GM10248 (cell line): ENCODE results near the gene GNL3.

Source experiments
- CTCF ChIA-PET: fragments of 300-600 bp; sonication (Branson Sonifier 250); formaldehyde crosslinking; extraction: SDS; loops from one replicate; lab custom pipeline; 2021; ENCODE audit warnings: antibody characterized with exemption; lab: Yijun Ruan, JAX
- POLR2A ChIA-PET: fragments of 350-650 bp; sonication (Branson Sonifier 250); formaldehyde crosslinking; extraction: SDS; loops from one replicate; lab custom pipeline; 2020; ENCODE audit warnings: antibody characterized with exemption; lab: Yijun Ruan, JAX
- DNase-seq: peaks from one replicate; pipeline ENCODE4 v3.0.0; 2012; ENCODE audit errors: extremely low spot score
- TF ChIP-seq, protein P1 (sequence below): IDR thresholded peaks from 2 replicates; pipeline ENCODE4 v1.5.1; 2012; ENCODE audit warnings: mild to moderate bottlenecking, low read depth; ENCODE audit errors: extremely low read depth, missing control alignments, control extremely low read depth

Gene GNL3

DNA sequence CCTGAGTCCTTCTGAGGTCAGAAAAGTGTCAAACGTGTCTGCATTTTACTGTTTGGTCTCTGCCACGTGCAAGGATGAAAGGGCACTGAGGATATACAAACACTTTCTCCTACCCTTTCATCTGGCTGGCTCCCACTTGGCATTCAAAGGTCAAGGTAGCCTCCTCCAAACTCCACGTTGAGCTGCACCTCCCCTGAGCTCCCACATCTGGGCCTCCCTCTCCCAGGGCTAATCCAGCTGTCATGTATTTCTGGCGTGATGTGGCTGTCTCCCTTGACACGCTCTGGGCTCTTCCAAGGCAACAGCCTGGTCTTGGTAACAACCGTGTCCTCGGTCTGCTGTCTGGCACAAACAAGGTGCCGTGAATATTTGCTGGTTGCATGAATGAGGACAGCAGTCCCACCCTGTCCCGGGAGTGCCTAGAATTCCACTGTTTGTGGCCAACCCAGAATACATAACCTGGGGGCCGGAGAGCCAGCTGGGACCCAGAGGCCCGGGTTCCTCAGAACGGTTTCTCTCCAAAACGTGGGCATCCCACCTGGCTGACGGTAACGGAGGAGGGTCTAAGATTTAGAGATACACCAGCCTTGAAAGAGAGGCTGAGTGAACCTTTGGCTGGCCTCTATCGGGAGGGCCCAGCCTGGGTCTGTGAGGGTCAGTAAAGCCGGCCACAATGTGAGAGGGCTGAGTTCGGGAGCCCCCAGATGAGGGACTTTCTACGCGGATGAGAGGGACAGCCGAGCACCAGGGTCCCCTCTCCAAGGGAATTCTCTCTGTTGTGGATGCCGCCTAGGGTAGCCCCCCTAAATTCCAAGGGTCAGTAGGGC is 19.0 kb downstream of the GNL3 start:
- POLR2A ChIA-PET, result interaction anchor here (0.7 to 1.6 kb wide), 3 partner anchors 9 to 512 kb away, joined by 3 read pairs; no protein-coding TSS in a partner anchor
- peak; percentile 26 for DNase-seq
- CTCF ChIA-PET, result interaction anchor here (0.7 kb wide), 1 partner anchor 94 kb away, joined by 3 read pairs; no protein-coding TSS in a partner anchor
- TF ChIP-seq, protein P1, sequence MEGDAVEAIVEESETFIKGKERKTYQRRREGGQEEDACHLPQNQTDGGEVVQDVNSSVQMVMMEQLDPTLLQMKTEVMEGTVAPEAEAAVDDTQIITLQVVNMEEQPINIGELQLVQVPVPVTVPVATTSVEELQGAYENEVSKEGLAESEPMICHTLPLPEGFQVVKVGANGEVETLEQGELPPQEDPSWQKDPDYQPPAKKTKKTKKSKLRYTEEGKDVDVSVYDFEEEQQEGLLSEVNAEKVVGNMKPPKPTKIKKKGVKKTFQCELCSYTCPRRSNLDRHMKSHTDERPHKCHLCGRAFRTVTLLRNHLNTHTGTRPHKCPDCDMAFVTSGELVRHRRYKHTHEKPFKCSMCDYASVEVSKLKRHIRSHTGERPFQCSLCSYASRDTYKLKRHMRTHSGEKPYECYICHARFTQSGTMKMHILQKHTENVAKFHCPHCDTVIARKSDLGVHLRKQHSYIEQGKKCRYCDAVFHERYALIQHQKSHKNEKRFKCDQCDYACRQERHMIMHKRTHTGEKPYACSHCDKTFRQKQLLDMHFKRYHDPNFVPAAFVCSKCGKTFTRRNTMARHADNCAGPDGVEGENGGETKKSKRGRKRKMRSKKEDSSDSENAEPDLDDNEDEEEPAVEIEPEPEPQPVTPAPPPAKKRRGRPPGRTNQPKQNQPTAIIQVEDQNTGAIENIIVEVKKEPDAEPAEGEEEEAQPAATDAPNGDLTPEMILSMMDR, result no peak

DNA sequence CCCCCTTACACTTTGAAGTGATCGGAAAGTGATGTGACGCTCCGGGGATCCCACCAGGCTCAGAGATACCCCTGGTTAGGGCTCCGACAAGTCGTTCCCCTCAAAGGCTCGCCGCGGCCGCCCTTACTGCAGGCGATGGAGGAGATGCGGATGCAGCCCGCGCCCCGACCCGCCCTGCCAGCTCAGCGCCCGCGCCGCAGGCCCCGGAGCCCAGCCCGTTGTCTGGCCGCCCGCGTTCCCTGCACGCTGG is 19.5 kb downstream of the GNL3 start:
- DNase-seq, result no peak
- ChIA-PET CTCF (no interaction called here), POLR2A (interaction anchor here (0.7 to 1.3 kb wide), 2 partner anchors 9 to 513 kb away, joined by 3 read pairs; no protein-coding TSS in a partner anchor)
- TF ChIP-seq, protein P1, result no peak

DNA sequence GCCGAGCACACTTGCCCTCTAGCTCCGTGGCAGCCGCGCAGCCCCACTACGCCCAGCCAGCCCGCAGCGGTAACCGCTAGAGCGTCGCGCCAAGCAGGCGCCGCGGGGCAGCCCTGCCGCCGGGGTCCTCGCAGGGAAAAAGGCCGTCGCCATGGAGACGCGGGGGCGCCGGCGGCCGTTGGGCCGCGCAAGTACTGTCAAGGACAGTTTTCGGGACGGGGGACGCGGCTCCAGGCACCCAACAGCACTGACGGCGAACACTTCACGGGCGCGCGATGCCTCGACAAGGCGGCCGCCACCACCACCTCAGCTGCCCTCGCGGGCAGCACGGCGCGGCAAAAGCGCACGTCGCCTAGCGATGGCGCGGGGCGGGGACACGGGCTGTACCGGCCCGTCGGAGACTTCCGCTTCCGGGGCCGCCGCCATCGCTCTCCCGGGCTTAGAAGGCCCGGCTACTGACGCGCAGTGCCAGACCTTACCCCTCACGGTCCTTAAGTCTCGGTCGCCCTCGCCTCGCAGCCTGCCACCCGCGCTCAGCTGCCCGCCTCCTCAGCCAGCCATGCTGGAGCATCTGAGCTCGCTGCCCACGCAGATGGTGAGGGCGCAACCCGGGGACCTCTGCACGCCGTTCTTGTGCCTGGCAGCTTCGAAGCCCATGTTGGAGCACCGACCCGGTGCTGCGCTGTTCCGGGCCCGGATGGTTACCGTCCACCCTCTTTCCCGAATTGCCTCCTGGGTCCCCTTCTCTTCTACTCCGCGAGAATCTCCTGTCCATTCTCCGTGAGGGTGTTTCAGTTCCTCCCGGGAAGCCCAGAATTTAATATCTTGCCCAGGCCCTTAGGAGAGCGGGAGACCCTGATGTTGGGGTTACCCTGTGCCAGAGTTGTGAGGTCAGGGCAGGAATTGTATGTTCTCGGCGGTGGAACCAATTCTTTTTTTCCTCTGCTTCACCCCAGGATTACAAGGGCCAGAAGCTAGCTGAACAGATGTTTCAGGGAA is 20.2 kb downstream of the GNL3 start, which contains the start of the genes GLT8D1 and SPCS1:
Gene GLT8D1, minus strand, starts transcription at position 104 of the 999 bp plus-strand sequence. CDS start 5,331 bp downstream, outside the sequence.
Gene SPCS1, plus strand, starts transcription at position 419 of the 999 bp plus-strand sequence. Its CDS starts 141 bp downstream, at position 560.
- DNase-seq, result peak; percentile 91
- POLR2A ChIA-PET, result interaction anchor here (0.7 to 1.3 kb wide), 2 partner anchors 10 to 513 kb away, joined by 3 read pairs; no protein-coding TSS in a partner anchor
- TF ChIP-seq, protein P1, result no peak
- CTCF ChIA-PET, result interaction anchor here (0.9 to 2.8 kb wide), 3 partner anchors 9 to 15 kb away, joined by 5 to 10 read pairs (median 9); no protein-coding TSS in a partner anchor

DNA sequence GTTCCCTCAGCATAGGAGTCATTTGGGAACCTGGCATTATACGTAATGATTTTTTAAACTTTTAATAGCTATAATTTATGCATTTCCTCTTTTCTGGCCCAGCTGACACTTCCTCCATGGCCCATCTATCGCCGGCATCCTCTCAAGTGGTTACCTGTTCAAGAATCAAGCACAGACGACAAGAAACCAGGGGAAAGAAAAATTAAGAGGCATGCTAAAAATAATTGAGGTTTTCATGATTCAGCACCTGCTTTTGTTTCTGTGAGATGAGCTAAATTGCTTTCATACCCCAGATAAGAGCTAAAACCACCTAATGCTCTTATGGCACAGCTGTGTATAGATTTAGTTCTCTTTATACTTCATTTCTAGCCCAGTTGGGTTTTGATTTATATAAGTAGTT is 21.8 kb downstream of the GNL3 start:
- peak; percentile 24 for DNase-seq
- POLR2A ChIA-PET, result no interaction called here

GRCh38 chr3:52710512-52710911 is 24.7 kb downstream of the GNL3 start:
- DNase-seq, result peak; percentile 34
- TF ChIP-seq, protein P1, result no peak
- CTCF ChIA-PET, result no interaction called here
- POLR2A ChIA-PET, result no interaction called here

More for the DNA sequence above, 21.8 kb downstream of the GNL3 start:
- TF ChIP-seq, protein P1, result no peak
- CTCF ChIA-PET, result interaction anchor here (1.0 to 2.8 kb wide), 6 partner anchors 8 to 276 kb away, joined by 3 to 10 read pairs (median 4); partner anchors contain the start of genes GNL3 and PBRM1
